GM12873 (cell line): Measurements from ENCODE around the gene TBX4.

Experiments used
- CTCF ChIP-seq: IDR thresholded peaks from 2 replicates; pipeline ENCODE4 v1.5.1; 2012; ENCODE audit warnings: low read depth, mild to moderate bottlenecking, moderate library complexity, low read length, control low read depth; ENCODE audit not compliant: insufficient read depth; ENCODE audit errors: missing control alignments

TBX4 gene

DNA sequence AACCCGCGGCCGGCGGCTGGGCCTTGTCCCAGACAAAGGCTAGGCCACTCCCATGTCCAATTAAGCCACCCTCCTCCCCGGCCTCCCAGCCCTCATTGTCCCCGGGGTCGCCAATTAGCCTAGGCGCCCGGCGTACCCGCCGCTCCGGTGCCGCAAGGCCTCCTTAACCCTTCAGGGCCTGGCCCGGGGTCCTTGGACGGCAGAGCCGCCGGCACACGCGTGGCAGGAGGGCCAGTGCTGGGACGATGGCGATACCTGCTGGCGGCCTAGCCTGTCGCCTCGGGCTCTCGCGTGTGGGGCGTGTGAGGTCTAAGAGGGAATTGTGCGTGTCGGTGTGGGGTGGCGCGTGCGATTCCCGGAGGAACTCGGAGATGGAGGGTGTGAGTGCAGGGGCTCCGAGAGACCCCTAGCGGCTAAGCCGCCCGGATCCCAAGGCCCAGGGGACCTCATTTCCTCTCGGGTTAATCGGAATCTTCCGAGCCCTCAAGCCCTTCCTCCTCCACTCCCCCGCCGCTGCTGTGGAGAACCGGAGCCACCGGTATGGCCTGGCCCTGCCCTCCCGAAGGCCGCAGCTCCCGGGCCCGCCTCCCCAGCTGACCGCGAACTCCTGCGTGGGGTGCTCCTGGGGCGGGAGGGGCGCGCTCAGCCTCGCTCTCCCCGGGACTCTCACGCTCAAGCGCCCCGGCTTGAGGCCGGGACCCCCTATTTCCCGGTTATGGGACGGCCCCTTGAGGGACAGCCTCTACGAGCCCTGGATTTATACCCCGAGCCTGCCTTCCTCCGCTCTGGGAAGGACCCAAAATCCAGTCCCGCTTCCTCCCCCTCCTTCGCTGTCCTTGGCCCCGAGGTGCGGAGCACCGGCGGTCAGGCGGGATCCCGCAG, 40.7 kb upstream of the TBX4 start:
- TF ChIP-seq CTCF = no peak

- TF ChIP-seq CTCF = peak; percentile 88
These were observed 39.9 kb upstream of the TBX4 start for GRCh38 chr17:61412143-61412859.

- no peak for TF ChIP-seq CTCF
These were observed 39.2 kb upstream of the TBX4 start for GRCh38 chr17:61412860-61413660.

DNA sequence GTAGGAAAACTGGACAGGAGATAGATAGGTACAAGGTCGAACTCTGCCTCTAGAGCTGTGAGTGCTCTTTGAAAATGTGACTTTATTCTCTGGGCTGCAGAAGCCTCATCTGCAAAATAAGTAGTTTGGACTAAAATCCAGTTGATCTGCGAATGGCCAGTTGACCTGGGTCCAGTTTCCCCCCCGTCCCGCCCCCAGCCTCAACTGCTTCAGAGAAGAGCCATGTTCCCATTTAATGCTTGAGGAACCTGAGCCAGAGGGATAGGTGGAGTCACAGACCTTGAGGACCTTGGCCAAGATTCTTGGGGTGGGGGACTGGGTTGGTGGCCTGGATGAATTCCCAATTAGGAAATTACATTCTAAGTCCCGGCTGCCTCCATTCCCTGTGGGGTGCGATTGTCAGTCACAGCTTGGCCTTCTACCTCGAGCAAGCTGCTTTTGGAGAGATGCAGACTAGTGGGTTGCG, 38.5 kb upstream of the TBX4 start:
- TF ChIP-seq CTCF = no peak

DNA sequence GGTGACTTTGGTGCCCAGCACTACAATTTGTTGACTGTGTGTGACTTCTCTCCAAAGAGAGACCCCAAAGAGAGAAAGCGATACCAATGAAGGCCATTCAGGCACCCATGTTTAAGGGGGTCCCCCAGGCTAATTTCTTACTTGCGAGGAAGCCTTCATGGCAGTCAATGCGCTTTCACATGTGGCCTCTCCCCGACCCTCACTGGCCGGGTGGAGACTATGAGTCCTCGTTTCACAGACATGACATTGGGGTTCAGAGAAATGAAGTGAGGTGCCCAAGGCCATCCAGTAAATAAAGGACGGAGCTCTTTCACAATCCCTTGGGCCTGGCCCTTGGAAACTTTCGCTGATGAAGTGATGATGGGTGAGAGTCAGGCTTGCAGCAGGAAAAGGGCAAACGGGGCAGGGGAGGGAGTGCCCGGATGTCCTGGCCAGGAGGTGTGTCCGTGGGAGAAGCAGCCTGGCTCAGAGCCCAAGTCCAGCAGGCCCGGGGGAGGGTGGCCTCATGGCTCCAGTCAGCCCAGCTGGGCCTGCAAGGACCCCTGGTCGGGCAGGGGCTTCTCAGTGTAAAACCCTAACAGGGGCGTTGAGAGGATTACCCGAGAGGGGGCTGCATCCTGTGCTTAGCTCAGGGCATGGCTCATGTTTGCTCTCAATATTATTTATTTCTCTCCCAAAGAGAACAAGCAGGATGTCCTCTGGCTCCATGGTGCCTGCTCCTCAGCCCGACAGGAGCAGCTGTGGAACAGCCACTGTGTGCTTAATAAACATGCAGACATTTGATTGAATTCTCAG, 37.9 kb upstream of the TBX4 start:
- TF ChIP-seq CTCF = no peak

- no peak for TF ChIP-seq CTCF
These were observed 37.3 kb upstream of the TBX4 start for GRCh38 chr17:61414936-61415251.
